IPS-18a (cell line): ENCODE measurements around the gene ATP6V1G1.

Experiments
- H3K27ac ChIP-seq: one replicate; pipeline ENCODE4 v1.5.1; 2013; ENCODE audit warnings: low read length
- H3K27me3 ChIP-seq: one replicate; pipeline ENCODE4 v1.6.1; 2013; ENCODE audit warnings: mild to moderate bottlenecking, low read length; ENCODE audit not compliant: control insufficient read depth, insufficient read depth
- H3K36me3 ChIP-seq: one replicate; pipeline ENCODE4 v1.6.1; 2013; ENCODE audit warnings: low read depth, low read length; ENCODE audit not compliant: control insufficient read depth
- H3K4me1 ChIP-seq: one replicate; pipeline ENCODE4 v1.6.1; 2013; ENCODE audit warnings: low read depth, low read length; ENCODE audit not compliant: control insufficient read depth
- H3K4me3 ChIP-seq: one replicate; pipeline ENCODE4 v1.5.1; 2013; ENCODE audit warnings: low read length
- H3K9ac ChIP-seq: one replicate; pipeline ENCODE4 v1.6.1; 2013; ENCODE audit warnings: mild to moderate bottlenecking, low read length, moderate library complexity
- H3K9me3 ChIP-seq: one replicate; pipeline ENCODE4 v1.6.1; 2013; ENCODE audit warnings: low read depth, low read length; ENCODE audit not compliant: control insufficient read depth

The ATP6V1G1 gene

GRCh38 chr9:114603248-114603647 is 15.7 kb downstream of the ATP6V1G1 start:
- peaks cover 16% of the 10 kb centered on the region for H3K36me3 ChIP-seq
- H3K4me3 ChIP-seq, result no peak overlapping the region
- no peak overlapping the region for H3K27ac ChIP-seq
- no peaks in the 10 kb centered on the region for H3K4me1 ChIP-seq
- no peak overlapping the region for H3K9ac ChIP-seq
- H3K9me3 ChIP-seq, result no peaks in the 10 kb centered on the region
- H3K27me3 ChIP-seq, result no peaks in the 10 kb centered on the region

DNA sequence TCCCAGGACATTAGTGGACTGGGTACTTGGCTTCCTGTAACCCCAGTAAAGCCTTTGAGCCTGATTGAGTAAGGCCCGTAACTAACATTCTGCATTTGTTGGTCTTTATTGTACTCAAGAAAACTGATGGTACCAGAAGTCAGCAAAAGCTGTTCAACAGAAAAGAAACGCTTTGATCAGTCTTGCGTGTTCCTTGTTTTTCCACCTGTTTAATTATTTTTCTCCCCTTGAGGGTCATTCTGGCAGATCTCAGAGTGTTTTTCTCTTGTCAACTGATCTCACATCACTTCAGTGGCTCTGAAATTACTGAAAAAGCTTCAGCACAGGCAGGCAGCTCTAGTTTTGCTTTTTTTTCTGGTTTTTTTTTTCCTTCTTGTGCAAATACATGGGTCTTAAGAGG is 17.4 kb downstream of the ATP6V1G1 start:
- H3K4me1 ChIP-seq, result no peaks in the 10 kb centered on the region

DNA sequence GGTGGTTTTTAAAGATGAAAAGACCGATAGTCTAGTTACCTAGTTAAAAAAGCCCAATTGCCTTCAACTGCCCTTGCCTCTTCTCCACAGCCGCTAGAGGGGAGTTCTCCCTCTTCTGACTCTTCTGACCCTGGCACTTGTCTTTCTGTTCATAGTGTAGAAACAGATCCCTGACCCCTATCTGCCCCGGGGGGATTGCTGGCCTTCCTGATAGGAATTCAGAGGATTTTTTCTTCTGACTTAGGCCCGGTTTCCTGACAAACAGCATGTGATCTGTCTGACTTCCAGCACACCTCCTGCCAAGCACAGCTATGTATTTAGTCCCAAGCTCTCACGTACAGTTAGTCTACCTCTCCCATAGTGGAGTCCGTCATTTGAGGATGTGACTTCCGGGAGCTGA is 18.5 kb downstream of the ATP6V1G1 start:
- Histone ChIP-seq H3K27ac (no peak overlapping the region), H3K4me1 (peaks cover 5% of the 10 kb centered on the region), H3K9ac (no peak overlapping the region), H3K27me3 (peaks cover 8% of the 10 kb centered on the region), H3K9me3 (no peaks in the 10 kb centered on the region), H3K4me3 (no peak overlapping the region), H3K36me3 (no peaks in the 10 kb centered on the region)

More for the DNA sequence above, 17.4 kb downstream of the ATP6V1G1 start:
- no peak overlapping the region for H3K27ac ChIP-seq
- H3K9ac ChIP-seq, result no peak overlapping the region
- no peaks in the 10 kb centered on the region for H3K9me3 ChIP-seq
- no peak overlapping the region for H3K4me3 ChIP-seq
- H3K27me3 ChIP-seq, result no peaks in the 10 kb centered on the region
- H3K36me3 ChIP-seq, result peaks cover 1% of the 10 kb centered on the region

GRCh38 chr9:114606597-114607207 is 19.1 kb downstream of the ATP6V1G1 start:
- H3K4me1 ChIP-seq, result peaks cover 5% of the 10 kb centered on the region
- H3K4me3 ChIP-seq, result no peak overlapping the region
- H3K9me3 ChIP-seq, result no peaks in the 10 kb centered on the region
- no peaks in the 10 kb centered on the region for H3K36me3 ChIP-seq
- H3K9ac ChIP-seq, result no peak overlapping the region
- H3K27ac ChIP-seq, result no peak overlapping the region
- H3K27me3 ChIP-seq, result peaks cover 8% of the 10 kb centered on the region

DNA sequence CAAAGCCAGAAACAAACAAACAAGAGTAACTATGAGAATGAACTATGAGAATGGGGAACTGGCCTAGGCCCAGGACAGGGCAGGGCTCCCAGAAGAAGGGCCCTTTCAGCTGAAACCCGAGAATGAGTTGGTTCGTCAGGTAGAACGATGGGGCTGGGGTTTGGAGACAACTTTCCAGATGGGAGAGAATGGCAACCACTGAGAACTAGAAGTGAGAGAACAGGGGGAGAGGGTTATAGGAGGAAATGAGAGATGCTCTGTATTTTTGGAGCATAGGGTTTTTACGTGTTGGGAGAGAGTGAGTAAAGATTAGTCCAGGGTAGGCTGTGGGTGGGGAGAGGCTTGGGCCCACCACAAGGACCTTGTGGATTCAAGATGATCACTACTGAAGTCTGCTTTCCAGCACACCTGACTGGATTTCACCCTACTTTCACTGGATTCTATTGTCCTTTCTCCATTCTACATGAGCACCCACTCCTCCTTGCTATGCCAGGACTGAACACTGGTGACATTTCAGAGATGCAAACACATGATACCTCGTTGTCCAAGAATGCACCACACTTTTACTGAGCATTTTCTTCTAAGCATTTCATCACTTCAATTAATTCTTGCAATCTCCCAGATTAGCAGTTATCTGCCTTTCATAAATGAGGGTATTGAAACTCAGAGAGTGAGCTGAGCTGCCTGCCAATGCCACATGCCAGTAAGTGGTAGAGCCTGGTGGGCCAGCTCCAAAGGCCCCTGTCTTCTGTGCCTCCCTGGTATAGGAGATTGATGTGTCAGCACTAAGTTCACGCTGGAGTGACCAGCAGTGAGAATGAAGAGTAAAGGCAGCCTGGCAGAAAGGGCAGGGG is 20.3 kb downstream of the ATP6V1G1 start:
- peaks cover 16% of the 10 kb centered on the region for H3K4me1 ChIP-seq
- no peaks in the 10 kb centered on the region for H3K9me3 ChIP-seq
- no peak overlapping the region for H3K9ac ChIP-seq
- H3K27me3 ChIP-seq, result peaks cover 8% of the 10 kb centered on the region
- no peaks in the 10 kb centered on the region for H3K36me3 ChIP-seq
- H3K27ac ChIP-seq, result no peak overlapping the region
- no peak overlapping the region for H3K4me3 ChIP-seq

- Histone ChIP-seq H3K27me3 (peaks cover 8% of the 10 kb centered on the region), H3K36me3 (no peaks in the 10 kb centered on the region), H3K4me1 (peaks cover 22% of the 10 kb centered on the region), H3K9me3 (no peaks in the 10 kb centered on the region), H3K27ac (no peak overlapping the region), H3K4me3 (no peak overlapping the region), H3K9ac (no peak overlapping the region)
Measured at GRCh38 chr9:114608525-114608796, 20.9 kb downstream of the ATP6V1G1 start.

- H3K36me3 ChIP-seq, result no peaks in the 10 kb centered on the region
- H3K4me1 ChIP-seq, result peaks cover 25% of the 10 kb centered on the region
- H3K9ac ChIP-seq, result peak overlapping the region; percentile 58
- H3K4me3 ChIP-seq, result peak overlapping the region; percentile 64
- H3K27me3 ChIP-seq, result peaks cover 8% of the 10 kb centered on the region
- no peaks in the 10 kb centered on the region for H3K9me3 ChIP-seq
- H3K27ac ChIP-seq, result no peak overlapping the region
Measured at GRCh38 chr9:114611516-114612271, 24.1 kb downstream of the ATP6V1G1 start.

DNA sequence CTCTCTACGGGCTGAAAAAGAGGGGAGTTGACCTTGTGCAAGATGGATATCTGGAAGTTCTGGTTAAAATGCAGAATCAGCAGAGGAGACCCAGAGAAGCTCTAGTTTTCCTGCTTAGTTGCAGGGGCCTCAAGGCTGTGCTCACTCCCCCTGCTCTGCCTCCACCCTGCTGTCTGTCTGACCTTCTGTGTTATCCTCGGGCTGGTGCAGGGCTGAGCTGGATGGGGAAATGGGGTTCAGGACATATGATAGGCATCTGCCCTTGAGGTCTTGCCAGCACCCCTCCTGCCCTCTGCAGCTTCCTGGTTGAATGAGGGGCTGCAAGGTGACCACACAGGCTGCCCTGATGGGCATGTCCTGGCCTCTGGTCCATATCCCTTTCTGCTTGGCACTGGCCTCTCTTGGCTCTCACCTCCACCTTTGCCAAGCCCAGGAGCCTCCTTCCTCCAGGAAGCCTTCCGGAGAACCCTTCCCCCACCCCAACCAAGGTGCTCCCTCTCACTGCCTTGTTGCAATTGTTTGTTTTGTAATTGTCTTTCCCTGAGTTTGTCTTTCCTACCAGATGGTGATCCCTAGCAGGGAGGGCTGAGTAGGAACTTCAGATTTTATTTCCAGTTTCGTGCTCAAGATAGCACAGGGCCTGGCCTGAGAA is 24.8 kb downstream of the ATP6V1G1 start:
- Histone ChIP-seq H3K4me3 (peak overlapping the region; percentile 64), H3K27ac (no peak overlapping the region)

GRCh38 chr9:114613087-114613486 is 25.5 kb downstream of the ATP6V1G1 start:
- peaks cover 25% of the 10 kb centered on the region for H3K4me1 ChIP-seq
- H3K27ac ChIP-seq, result no peak overlapping the region
- H3K9me3 ChIP-seq, result no peaks in the 10 kb centered on the region
- no peak overlapping the region for H3K9ac ChIP-seq
- H3K4me3 ChIP-seq, result no peak overlapping the region
- H3K36me3 ChIP-seq, result no peaks in the 10 kb centered on the region
- peaks cover 8% of the 10 kb centered on the region for H3K27me3 ChIP-seq

More for the DNA sequence above, 24.8 kb downstream of the ATP6V1G1 start:
- no peaks in the 10 kb centered on the region for H3K9me3 ChIP-seq
- peaks cover 25% of the 10 kb centered on the region for H3K4me1 ChIP-seq
- H3K9ac ChIP-seq, result peak overlapping the region; percentile 58
- H3K36me3 ChIP-seq, result no peaks in the 10 kb centered on the region
- peaks cover 8% of the 10 kb centered on the region for H3K27me3 ChIP-seq

DNA sequence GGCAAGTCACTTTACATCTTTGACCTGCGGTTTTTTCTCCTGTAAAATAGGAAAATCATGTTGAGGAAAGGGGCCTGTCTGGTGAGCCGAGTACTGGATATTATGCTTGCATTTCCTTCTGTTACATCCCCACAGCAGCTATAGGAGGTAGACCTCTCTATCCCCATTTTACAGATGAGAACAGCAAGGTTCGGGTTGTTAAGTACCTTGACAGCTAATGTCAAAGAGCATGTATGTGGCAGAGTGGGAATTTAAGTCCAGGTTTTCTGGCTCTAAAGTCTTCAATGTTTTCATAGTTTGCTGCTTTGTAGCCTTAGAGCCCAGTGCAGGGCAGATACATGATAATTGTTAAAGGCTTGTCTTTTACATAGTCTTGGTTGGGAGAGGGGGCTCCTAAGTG is 26.4 kb downstream of the ATP6V1G1 start:
- Histone ChIP-seq H3K9ac (no peak overlapping the region), H3K4me1 (peaks cover 25% of the 10 kb centered on the region), H3K27me3 (peaks cover 8% of the 10 kb centered on the region), H3K9me3 (no peaks in the 10 kb centered on the region), H3K27ac (no peak overlapping the region), H3K36me3 (no peaks in the 10 kb centered on the region), H3K4me3 (no peak overlapping the region)

GRCh38 chr9:114614373-114614772 is 26.8 kb downstream of the ATP6V1G1 start:
- H3K9ac ChIP-seq, result no peak overlapping the region
- H3K4me3 ChIP-seq, result no peak overlapping the region
- peaks cover 25% of the 10 kb centered on the region for H3K4me1 ChIP-seq
- no peaks in the 10 kb centered on the region for H3K36me3 ChIP-seq
- peaks cover 8% of the 10 kb centered on the region for H3K27me3 ChIP-seq
- H3K27ac ChIP-seq, result no peak overlapping the region
- H3K9me3 ChIP-seq, result no peaks in the 10 kb centered on the region
